RWPE1 (cell line): ENCODE results near the gene FRMD4A.
A peak's percentile ranks its signal among the peaks of the same experiment; 100 is the strongest.

Source experiments
- CTCF ChIA-PET: fragments of 350-600 bp; sonication (Branson Sonifier 250); formaldehyde crosslinking; extraction: SDS; loops from one replicate; lab custom pipeline; 2021; lab: Yijun Ruan, JAX
- POLR2A ChIA-PET: fragments of 400-600 bp; formaldehyde crosslinking; extraction: SDS; loops from one replicate; lab custom pipeline; 2020; ENCODE audit warnings: antibody characterized with exemption; ENCODE audit not compliant: low non-redundant PET; lab: Yijun Ruan, JAX
- DNase-seq: peaks from one replicate; pipeline ENCODE4 v3.0.0; 2012; ENCODE audit warnings: low spot score
- H3K27ac ChIP-seq: fragments of 450-650 bp; 2 replicates; pipeline ENCODE4 v1.5.1; 2017
- CTCF ChIP-seq: fragments of 450-650 bp; conservative IDR thresholded peaks from 2 replicates; pipeline ENCODE4 v1.5.1; 2017; ENCODE audit warnings: low read depth, mild to moderate bottlenecking

The FRMD4A gene

GRCh38 chr10:14293526-14293925 lies 37.2 kb downstream of the FRMD4A start:
- H3K27ac ChIP-seq: no peak overlapping the region
- ChIA-PET CTCF (no interaction called here), POLR2A (no interaction called here)
- no peak for DNase-seq
- TF ChIP-seq CTCF: no peak

- TF ChIP-seq CTCF: no peak
- no peak overlapping the region for H3K27ac ChIP-seq
- DNase-seq: no peak
- CTCF ChIA-PET: interaction anchor here (0.6 kb wide), 1 partner anchor 814 kb away, joined by 4 read pairs; no protein-coding TSS in a partner anchor
- POLR2A ChIA-PET: interaction anchor here (0.7 kb wide), 1 partner anchor 384 kb away, joined by 3 read pairs; no protein-coding TSS in a partner anchor
These were observed 39.4 kb downstream of the FRMD4A start for GRCh38 chr10:14291296-14291695.

- no peak for TF ChIP-seq CTCF
- POLR2A ChIA-PET: no interaction called here
- CTCF ChIA-PET: interaction anchor here (0.7 kb wide), 1 partner anchor 315 kb away, joined by 3 read pairs; no protein-coding TSS in a partner anchor
- no peak overlapping the region for H3K27ac ChIP-seq
- DNase-seq: no peak
These were observed 44.7 kb downstream of the FRMD4A start for GRCh38 chr10:14285941-14286560.

GRCh38 chr10:14282276-14282675 lies 48.4 kb downstream of the FRMD4A start:
- peak; percentile 17 for DNase-seq
- CTCF ChIA-PET: no interaction called here
- no peak overlapping the region for H3K27ac ChIP-seq
- POLR2A ChIA-PET: no interaction called here
- no peak for TF ChIP-seq CTCF

GRCh38 chr10:14278533-14278932 lies 52.2 kb downstream of the FRMD4A start:
- POLR2A ChIA-PET: no interaction called here
- CTCF ChIA-PET: no interaction called here
- DNase-seq: no peak
- no peak for TF ChIP-seq CTCF
- no peak overlapping the region for H3K27ac ChIP-seq

- ChIA-PET POLR2A (no interaction called here), CTCF (no interaction called here)
- TF ChIP-seq CTCF: no peak
- no peak for DNase-seq
- no peak overlapping the region for H3K27ac ChIP-seq
These were observed 54.5 kb downstream of the FRMD4A start for GRCh38 chr10:14276210-14276609.
